ENCODE data around the gene AKAP1. TPM values are rescaled to one million over a fixed set of nuclear protein-coding genes. Genes with fewer than 3 reads are reported as not detected.

Gene AKAP1
- total RNA-seq, 6 experiments from 2014 or later = 31.2 to 58.5 (median 43.1) TPM

GRCh38 chr17:57067162-57067561, 17.9 kb upstream of the AKAP1 start:
- H3K9me3 ChIP-seq = no peaks in the 10 kb centered on the region
- H3K36me3 ChIP-seq = no peaks in the 10 kb centered on the region
- ATAC-seq (no peak), DNase-seq (no peak)
- peaks cover 0 to 5% (median 0%) of the 10 kb centered on the region in 4 donors for H3K4me1 ChIP-seq
- H3K4me3 ChIP-seq = no peak overlapping the region
- WGBS (ENCODE audit: insufficient coverage, low coverage, low lambda C conversion rate, missing lambda C conversion rate) = 77% methylated on average over 3 of the region's 4 CpGs
- intact Hi-C loops (cut with DNase I) = no loop called here
- no peak for TF ChIP-seq CTCF (IDR thresholded peaks at IDR 0.05)
- TF ChIP-seq POLR2A (IDR thresholded peaks at IDR 0.05) = no peak
- no peak overlapping the region for H3K27ac ChIP-seq
- H3K27me3 ChIP-seq = no peaks in the 10 kb centered on the region

GRCh38 chr17:57067781-57068180, 17.3 kb upstream of the AKAP1 start:
- DNase-seq = no peak
- Histone ChIP-seq H3K9me3 (no peaks in the 10 kb centered on the region), H3K4me1 (peaks cover 0 to 7% (median under 1%) of the 10 kb centered on the region in 4 donors), H3K27ac (peak overlapping the region in 2 of 3 donors; percentile 27 to 35), H3K27me3 (no peaks in the 10 kb centered on the region), H3K4me3 (no peak overlapping the region), H3K36me3 (no peaks in the 10 kb centered on the region)
- intact Hi-C loops (cut with DNase I) = no loop called here
- peak in 3 of 4 donors; percentile 10 to 19 (median 11) for ATAC-seq
- TF ChIP-seq POLR2A (IDR thresholded peaks at IDR 0.05) = no peak
- WGBS (ENCODE audit: insufficient coverage, low coverage, low lambda C conversion rate, missing lambda C conversion rate) = 81% methylated on average over 1 of the region's 1 CpG

- Histone ChIP-seq H3K4me3 (no peak overlapping the region), H3K27me3 (no peaks in the 10 kb centered on the region), H3K36me3 (no peaks in the 10 kb centered on the region), H3K27ac (peak overlapping the region in 2 of 3 donors; percentile 27 to 35), H3K4me1 (peaks cover 0 to 12% (median 3%) of the 10 kb centered on the region in 4 donors), H3K9me3 (no peaks in the 10 kb centered on the region)
- intact Hi-C loops (cut with DNase I) = no loop called here
- ATAC-seq (peak; percentile 95 to 98 (median 97)), DNase-seq (peak; percentile 57 to 71 (median 69))
- TF ChIP-seq CTCF (IDR thresholded peaks at IDR 0.05) (no peak), POLR2A (IDR thresholded peaks at IDR 0.05) (peak; percentile 15)
- WGBS (ENCODE audit: insufficient coverage, low coverage, low lambda C conversion rate, missing lambda C conversion rate) = 25% methylated on average over 4 of the region's 4 CpGs
Measured at GRCh38 chr17:57068222-57068658, 16.8 kb upstream of the AKAP1 start.

- DNase-seq (no peak), ATAC-seq (no peak)
- WGBS (ENCODE audit: insufficient coverage, low coverage, low lambda C conversion rate, missing lambda C conversion rate) = 88% methylated on average over 1 of the region's 2 CpGs
- Histone ChIP-seq H3K9me3 (no peaks in the 10 kb centered on the region), H3K36me3 (no peaks in the 10 kb centered on the region), H3K4me3 (no peak overlapping the region), H3K27me3 (no peaks in the 10 kb centered on the region), H3K4me1 (peaks cover 0 to 16% (median 4%) of the 10 kb centered on the region in 4 donors), H3K27ac (no peak overlapping the region)
- no peak for TF ChIP-seq CTCF (IDR thresholded peaks at IDR 0.05)
- TF ChIP-seq POLR2A (IDR thresholded peaks at IDR 0.05) = no peak
- intact Hi-C loops (cut with DNase I) = no loop called here
Measured at GRCh38 chr17:57068707-57069106, 16.3 kb upstream of the AKAP1 start.

GRCh38 chr17:57071991-57072944, 12.8 kb upstream of the AKAP1 start:
- 72% methylated on average over 5 of the region's 5 CpGs for WGBS (ENCODE audit: insufficient coverage, low coverage, low lambda C conversion rate, missing lambda C conversion rate)
- Histone ChIP-seq H3K27ac (peak overlapping the region in 2 of 3 donors; percentile 47 to 57), H3K27me3 (no peaks in the 10 kb centered on the region), H3K4me1 (peaks cover 0 to 33% (median 9%) of the 10 kb centered on the region in 4 donors), H3K9me3 (no peaks in the 10 kb centered on the region), H3K36me3 (no peaks in the 10 kb centered on the region), H3K4me3 (no peak overlapping the region)
- no peak for ATAC-seq
- TF ChIP-seq CTCF (IDR thresholded peaks at IDR 0.05) (no peak), POLR2A (IDR thresholded peaks at IDR 0.05) (no peak)
- no peak for DNase-seq
- intact Hi-C loops (cut with DNase I) = no loop called here

Data from right lobe of liver (tissue), 6 donors.